Stimulated activated CD4-positive, alpha-beta T cell treated with anti-CD3 and anti-CD28 coated beads, Interleukin-15, amount 100 ng/mL, for 48 hours (primary cell): Measurements from ENCODE around the gene GOLT1A.
"Not testable (repeated sequence)": the region's sequence is repeated elsewhere in the genome, so short reads cannot be mapped to it uniquely, and the experiment has no call there.

Source experiments
- DNase-seq, 2 donors: peaks; one replicate each; pipeline ENCODE4 v3.0.0-alpha.2; 2020; ENCODE audit warnings: low read depth in 2 of 2

GOLT1A gene

GRCh38 chr1:204248954-204249353 lies 35.2 kb upstream of the GOLT1A start:
- DNase-seq: no peak

GRCh38 chr1:204246876-204247275 lies 33.1 kb upstream of the GOLT1A start:
- no peak for DNase-seq

GRCh38 chr1:204242920-204243319 lies 29.1 kb upstream of the GOLT1A start:
- DNase-seq: no peak

- DNase-seq: no peak
These were observed 28.1 kb upstream of the GOLT1A start for GRCh38 chr1:204241914-204242313.

GRCh38 chr1:204241050-204241449 lies 27.3 kb upstream of the GOLT1A start:
- DNase-seq: no peak

- DNase-seq: no peak
These were observed 26.4 kb upstream of the GOLT1A start for GRCh38 chr1:204240233-204240632.

GRCh38 chr1:204239401-204239800 lies 25.6 kb upstream of the GOLT1A start:
- not testable (repeated sequence) for DNase-seq

- DNase-seq: not testable (repeated sequence)
These were observed 24.7 kb upstream of the GOLT1A start for GRCh38 chr1:204238520-204238919.

GRCh38 chr1:204237515-204237914 lies 23.7 kb upstream of the GOLT1A start:
- not testable (repeated sequence) for DNase-seq

GRCh38 chr1:204232526-204232925 lies 18.7 kb upstream of the GOLT1A start:
- DNase-seq: no peak

GRCh38 chr1:204230211-204230610 lies 16.4 kb upstream of the GOLT1A start:
- no peak for DNase-seq

GRCh38 chr1:204228896-204229295 lies 15.1 kb upstream of the GOLT1A start:
- DNase-seq: no peak

- DNase-seq: no peak
These were observed 14.4 kb upstream of the GOLT1A start for GRCh38 chr1:204227996-204228785.

- DNase-seq: no peak
These were observed 13.6 kb upstream of the GOLT1A start for GRCh38 chr1:204227351-204227750.

- no peak for DNase-seq
These were observed 12.3 kb upstream of the GOLT1A start for GRCh38 chr1:204225841-204226735.

GRCh38 chr1:204224655-204225054 lies 10.9 kb upstream of the GOLT1A start:
- DNase-seq: no peak

- no peak for DNase-seq
These were observed 9.5 kb upstream of the GOLT1A start for GRCh38 chr1:204223129-204223860.

- no peak for DNase-seq
These were observed 8.9 kb upstream of the GOLT1A start for GRCh38 chr1:204222764-204223055.

GRCh38 chr1:204222006-204222763 lies 8.4 kb upstream of the GOLT1A start:
- no peak for DNase-seq

GRCh38 chr1:204221271-204221670 lies 7.5 kb upstream of the GOLT1A start:
- no peak for DNase-seq

GRCh38 chr1:204219971-204220616 lies 6.3 kb upstream of the GOLT1A start:
- no peak for DNase-seq
